Measurements from ENCODE around the gene ATAD1. TPM values are rescaled to one million over a fixed set of nuclear protein-coding genes. Genes with fewer than 3 reads are reported as not detected.
A peak's percentile ranks its signal among the peaks of the same experiment; 100 is the strongest.
"Not testable (repeated sequence)": the region's sequence is repeated elsewhere in the genome, so short reads cannot be mapped to it uniquely, and the experiment has no call there.

The ATAD1 gene
- total and polyA plus RNA-seq, 4 experiments from 2014 or later: 39.6 to 52.0 (median 44.0) TPM

DNA sequence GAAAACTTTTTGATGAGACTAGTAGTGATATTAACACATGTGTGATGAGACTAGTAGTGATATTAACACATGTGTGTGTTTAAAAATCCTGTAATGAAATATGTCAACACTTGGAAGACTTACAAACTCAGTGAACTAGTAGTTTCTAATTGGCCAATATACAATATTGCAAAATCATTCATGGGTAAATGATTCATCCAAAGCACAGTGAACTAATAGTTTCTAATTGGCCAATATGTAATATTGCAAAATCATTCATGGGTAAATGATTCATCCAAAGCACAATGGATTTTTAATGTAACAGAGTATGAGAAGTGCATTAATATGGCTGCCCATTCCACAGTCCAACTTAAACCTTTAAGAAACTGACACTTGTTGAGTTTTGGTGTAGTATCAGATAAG is 77.8 kb downstream of the ATAD1 start:
- no peak overlapping the region for H3K4me3 ChIP-seq (ENCODE audit: low read length in 2 of 2)
- no peak for DNase-seq
- H3K9me3 ChIP-seq (ENCODE audit: control insufficient read depth in 1 of 2, low read length in 2 of 2): no peaks in the 10 kb centered on the region
- Mint-ChIP-seq H3K36me3 (no peaks in the 10 kb centered on the region), H3K27me3 (peaks cover 18 to 21% of the 10 kb centered on the region in 2 donors), H3K27ac (no peak overlapping the region), H3K4me3 (no peak overlapping the region), H3K9me3 (no peaks in the 10 kb centered on the region), H3K4me1 (peaks cover 0 to under 1% (median 0%) of the 10 kb centered on the region in 4 donors)
- CTCF ChIA-PET (ENCODE audit: partially characterized antibody): no interaction called here
- H3K27ac ChIP-seq (ENCODE audit: low read depth, low read length): no peak overlapping the region
- POLR2A ChIA-PET (ENCODE audit: partially characterized antibody): no interaction called here
- H3K27me3 ChIP-seq (ENCODE audit: insufficient read depth, low read length): no peaks in the 10 kb centered on the region
- H3K36me3 ChIP-seq (ENCODE audit: insufficient read depth, low read length): no peaks in the 10 kb centered on the region
- intact Hi-C loops (cut with micrococcal nuclease): no loop called here
- H3K4me1 ChIP-seq (ENCODE audit: insufficient read depth, low read length): no peaks in the 10 kb centered on the region

- no peaks in the 10 kb centered on the region for H3K36me3 ChIP-seq (ENCODE audit: insufficient read depth, low read length)
- CTCF ChIA-PET (ENCODE audit: partially characterized antibody): no interaction called here
- POLR2A ChIA-PET (ENCODE audit: partially characterized antibody): no interaction called here
- H3K27ac ChIP-seq (ENCODE audit: low read depth, low read length): no peak overlapping the region
- Mint-ChIP-seq H3K4me3 (no peak overlapping the region), H3K9me3 (peaks cover 0 to 2% (median 0%) of the 10 kb centered on the region in 8 donors), H3K4me1 (peaks cover 0 to 5% (median 0%) of the 10 kb centered on the region in 4 donors), H3K36me3 (no peaks in the 10 kb centered on the region), H3K27me3 (peaks cover 20 to 21% of the 10 kb centered on the region in 2 donors), H3K27ac (no peak overlapping the region)
- no peak for DNase-seq
- intact Hi-C loops (cut with micrococcal nuclease): no loop called here
- no peaks in the 10 kb centered on the region for H3K9me3 ChIP-seq (ENCODE audit: control insufficient read depth in 1 of 2, low read length in 2 of 2)
- no peaks in the 10 kb centered on the region for H3K4me1 ChIP-seq (ENCODE audit: insufficient read depth, low read length)
- H3K4me3 ChIP-seq (ENCODE audit: low read length in 2 of 2): no peak overlapping the region
- H3K27me3 ChIP-seq (ENCODE audit: insufficient read depth, low read length): no peaks in the 10 kb centered on the region
These were observed 78.3 kb downstream of the ATAD1 start for GRCh38 chr10:87739703-87740102.

- CTCF ChIA-PET (ENCODE audit: partially characterized antibody); H3K36me3 Mint-ChIP-seq; H3K27ac ChIP-seq (ENCODE audit: low read depth, low read length): not testable (repeated sequence)
These were observed 79.8 kb downstream of the ATAD1 start for GRCh38 chr10:87738253-87738652.

DNA sequence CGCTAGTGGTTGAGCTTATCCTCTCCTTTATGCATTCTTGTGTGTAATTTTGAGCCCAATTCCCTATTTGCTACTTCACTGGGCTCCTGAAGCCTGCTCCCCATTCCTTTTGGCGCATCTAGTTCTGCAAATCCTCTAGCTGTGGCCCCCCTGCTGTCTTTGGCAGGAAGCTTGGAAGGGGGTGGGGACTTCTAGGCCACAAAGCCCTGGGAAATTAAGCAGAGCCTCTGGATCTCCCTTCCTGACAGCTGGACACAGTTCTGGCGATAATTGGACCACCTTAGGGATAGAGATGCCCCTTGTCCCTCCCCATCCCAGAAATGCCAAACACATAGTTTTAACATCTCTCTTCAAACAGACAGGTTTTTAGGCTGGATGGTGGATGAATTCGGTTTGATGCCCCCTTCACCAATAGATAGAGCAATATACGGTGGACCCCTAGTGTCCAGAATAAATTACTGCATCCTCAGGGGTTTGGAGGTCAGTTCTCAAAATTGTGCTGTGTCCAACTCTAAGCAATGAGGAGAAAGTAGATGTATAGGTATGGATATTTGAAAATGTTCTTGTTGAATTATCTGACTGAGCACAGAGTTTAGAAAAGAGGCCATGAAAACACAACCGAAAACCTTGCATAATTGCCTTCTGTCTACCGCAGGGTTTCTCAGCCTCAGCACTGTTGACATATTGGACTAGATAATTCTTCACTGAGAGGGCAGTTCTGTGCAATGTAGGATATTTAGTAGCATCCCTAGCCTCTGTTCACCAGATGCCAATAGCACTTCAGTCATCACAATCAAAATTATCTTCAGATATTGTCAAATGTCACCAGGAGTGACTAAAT is 82.8 kb downstream of the ATAD1 start:
- no peaks in the 10 kb centered on the region for H3K36me3 Mint-ChIP-seq
- intact Hi-C loops (cut with micrococcal nuclease): no loop called here
- peaks cover 0 to 2% (median 0%) of the 10 kb centered on the region in 8 donors for H3K9me3 Mint-ChIP-seq
- Histone ChIP-seq H3K4me3 (ENCODE audit: low read length in 2 of 2) (no peak overlapping the region), H3K4me1 (ENCODE audit: insufficient read depth, low read length) (no peaks in the 10 kb centered on the region), H3K36me3 (ENCODE audit: insufficient read depth, low read length) (no peaks in the 10 kb centered on the region), H3K9me3 (ENCODE audit: control insufficient read depth in 1 of 2, low read length in 2 of 2) (no peaks in the 10 kb centered on the region), H3K27me3 (ENCODE audit: insufficient read depth, low read length) (no peaks in the 10 kb centered on the region), H3K27ac (ENCODE audit: low read depth, low read length) (no peak overlapping the region)
- H3K4me1 Mint-ChIP-seq: peaks cover 0 to 5% (median 0%) of the 10 kb centered on the region in 4 donors
- CTCF ChIA-PET (ENCODE audit: partially characterized antibody): interaction anchor here (0.7 to 2.3 kb wide), 4 partner anchors 8 to 830 kb away, joined by 3 to 5 read pairs (median 3); no protein-coding TSS in a partner anchor
- H3K27me3 Mint-ChIP-seq: peaks cover 23 to 31% of the 10 kb centered on the region in 2 donors
- POLR2A ChIA-PET (ENCODE audit: partially characterized antibody): no interaction called here
- H3K4me3 Mint-ChIP-seq: no peak overlapping the region
- DNase-seq: peak in 1 of 5 donors; percentile 4
- H3K27ac Mint-ChIP-seq: no peak overlapping the region

More at GRCh38 chr10:87738253-87738652, 79.8 kb downstream of the ATAD1 start:
- H3K27ac Mint-ChIP-seq; H3K4me3 Mint-ChIP-seq; H3K9me3 ChIP-seq (ENCODE audit: control insufficient read depth in 1 of 2, low read length in 2 of 2); H3K4me1 Mint-ChIP-seq; H3K36me3 ChIP-seq (ENCODE audit: insufficient read depth, low read length); H3K4me3 ChIP-seq (ENCODE audit: low read length in 2 of 2); intact Hi-C loops (cut with micrococcal nuclease); DNase-seq; H3K27me3 ChIP-seq (ENCODE audit: insufficient read depth, low read length); POLR2A ChIA-PET (ENCODE audit: partially characterized antibody); H3K4me1 ChIP-seq (ENCODE audit: insufficient read depth, low read length); H3K9me3 Mint-ChIP-seq: not testable (repeated sequence)
- H3K27me3 Mint-ChIP-seq: peaks cover 23% of the 10 kb centered on the region in 2 donors

GRCh38 chr10:87733081-87733480 is 84.9 kb downstream of the ATAD1 start:
- peaks cover 0 to 5% (median 0%) of the 10 kb centered on the region in 4 donors for H3K4me1 Mint-ChIP-seq
- no peaks in the 10 kb centered on the region for H3K36me3 Mint-ChIP-seq
- ChIA-PET CTCF (ENCODE audit: partially characterized antibody) (interaction anchor here (0.9 to 2.3 kb wide), 5 partner anchors 11 to 27 kb away, joined by 3 to 5 read pairs (median 3); no protein-coding TSS in a partner anchor), POLR2A (ENCODE audit: partially characterized antibody) (no interaction called here)
- H3K36me3 ChIP-seq (ENCODE audit: insufficient read depth, low read length): no peaks in the 10 kb centered on the region
- H3K27me3 Mint-ChIP-seq: peaks cover 18 to 23% of the 10 kb centered on the region in 2 donors
- H3K9me3 ChIP-seq (ENCODE audit: control insufficient read depth in 1 of 2, low read length in 2 of 2): no peaks in the 10 kb centered on the region
- intact Hi-C loops (cut with micrococcal nuclease): no loop called here
- H3K27ac Mint-ChIP-seq: no peak overlapping the region
- no peaks in the 10 kb centered on the region for H3K27me3 ChIP-seq (ENCODE audit: insufficient read depth, low read length)
- no peak overlapping the region for H3K27ac ChIP-seq (ENCODE audit: low read depth, low read length)
- no peak overlapping the region for H3K4me3 ChIP-seq (ENCODE audit: low read length in 2 of 2)
- peaks cover 0 to 2% (median 0%) of the 10 kb centered on the region in 8 donors for H3K9me3 Mint-ChIP-seq
- no peak for DNase-seq
- H3K4me1 ChIP-seq (ENCODE audit: insufficient read depth, low read length): no peaks in the 10 kb centered on the region
- H3K4me3 Mint-ChIP-seq: no peak overlapping the region

DNA sequence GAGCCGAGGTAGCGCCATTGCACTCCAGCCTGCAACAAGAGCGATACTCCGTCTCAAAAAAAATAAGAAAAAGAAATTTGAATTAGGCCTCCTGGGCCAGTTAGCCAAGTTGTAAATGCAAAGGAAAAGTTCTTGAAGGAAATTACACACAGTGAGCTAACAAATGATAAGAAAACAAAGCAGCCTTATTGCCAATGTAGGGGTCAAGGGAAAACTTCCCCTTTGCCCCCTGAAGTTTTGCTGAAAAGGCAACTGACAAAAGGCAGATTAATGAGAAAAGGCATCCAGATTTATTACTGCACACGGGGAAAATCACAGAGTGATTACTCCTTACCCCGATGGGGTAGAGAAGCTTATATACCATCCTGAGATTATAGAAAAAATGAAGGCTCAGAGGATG is 88.1 kb downstream of the ATAD1 start:
- intact Hi-C loops (cut with micrococcal nuclease): no loop called here
- H3K27ac Mint-ChIP-seq: no peak overlapping the region

GRCh38 chr10:87724789-87725188 is 93.2 kb downstream of the ATAD1 start:
- Histone ChIP-seq H3K36me3 (ENCODE audit: insufficient read depth, low read length) (no peaks in the 10 kb centered on the region), H3K4me1 (ENCODE audit: insufficient read depth, low read length) (no peaks in the 10 kb centered on the region), H3K27me3 (ENCODE audit: insufficient read depth, low read length) (no peaks in the 10 kb centered on the region), H3K4me3 (ENCODE audit: low read length in 2 of 2) (no peak overlapping the region), H3K27ac (ENCODE audit: low read depth, low read length) (no peak overlapping the region), H3K9me3 (ENCODE audit: control insufficient read depth in 1 of 2, low read length in 2 of 2) (no peaks in the 10 kb centered on the region)
- intact Hi-C loops (cut with micrococcal nuclease): no loop called here
- Mint-ChIP-seq H3K4me1 (no peaks in the 10 kb centered on the region), H3K4me3 (no peak overlapping the region), H3K27me3 (peaks cover 11% of the 10 kb centered on the region in 2 donors), H3K27ac (no peak overlapping the region), H3K9me3 (no peaks in the 10 kb centered on the region), H3K36me3 (no peaks in the 10 kb centered on the region)
- DNase-seq: no peak
- ChIA-PET POLR2A (ENCODE audit: partially characterized antibody) (no interaction called here), CTCF (ENCODE audit: partially characterized antibody) (no interaction called here)

More for the DNA sequence above, 88.1 kb downstream of the ATAD1 start:
- no peak overlapping the region for H3K4me3 ChIP-seq (ENCODE audit: low read length in 2 of 2)
- no peak overlapping the region for H3K27ac ChIP-seq (ENCODE audit: low read depth, low read length)
- no peaks in the 10 kb centered on the region for H3K9me3 ChIP-seq (ENCODE audit: control insufficient read depth in 1 of 2, low read length in 2 of 2)
- no peaks in the 10 kb centered on the region for H3K36me3 Mint-ChIP-seq
- no peaks in the 10 kb centered on the region for H3K4me1 ChIP-seq (ENCODE audit: insufficient read depth, low read length)
- no peak overlapping the region for H3K4me3 Mint-ChIP-seq
- ChIA-PET POLR2A (ENCODE audit: partially characterized antibody) (no interaction called here), CTCF (ENCODE audit: partially characterized antibody) (interaction anchor here (0.6 kb wide), 1 partner anchor 30 kb away, joined by 3 read pairs; no protein-coding TSS in a partner anchor)
- DNase-seq: no peak
- peaks cover 0 to 2% (median 0%) of the 10 kb centered on the region in 4 donors for H3K4me1 Mint-ChIP-seq
- peaks cover 0 to 2% (median 0%) of the 10 kb centered on the region in 8 donors for H3K9me3 Mint-ChIP-seq
- no peaks in the 10 kb centered on the region for H3K36me3 ChIP-seq (ENCODE audit: insufficient read depth, low read length)
- H3K27me3 Mint-ChIP-seq: peaks cover 8 to 10% of the 10 kb centered on the region in 2 donors
- H3K27me3 ChIP-seq (ENCODE audit: insufficient read depth, low read length): no peaks in the 10 kb centered on the region
